Measurements from ENCODE around the gene LNX1. TPM values are rescaled to one million over a fixed set of nuclear protein-coding genes. Genes with fewer than 3 reads are reported as not detected.

Gene LNX1
- total and polyA plus RNA-seq, 2 donors (not counting 3 experiments of a cell fraction or from before 2014, with no cell fraction given), result 0.72 to 1.3 TPM

DNA sequence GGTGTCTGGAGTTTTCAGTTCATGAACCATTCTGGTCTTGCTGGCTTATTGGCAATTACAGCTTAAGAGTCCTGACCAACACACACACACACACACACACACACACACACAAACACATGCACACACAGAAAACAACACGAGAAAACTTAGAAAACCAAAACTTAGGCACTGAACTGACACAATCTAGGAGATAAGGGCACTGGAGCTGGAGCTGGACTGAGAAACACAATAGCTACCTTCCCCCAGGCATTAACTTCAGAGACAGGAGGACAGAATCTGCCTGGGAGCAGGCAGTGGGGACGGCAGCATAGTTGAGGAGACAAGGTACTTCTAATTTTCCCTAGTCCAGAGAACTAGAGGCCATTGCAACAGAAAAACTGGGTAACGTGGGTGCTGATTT lies 62.3 kb downstream of the LNX1 start:
- POLR2A ChIA-PET, result no interaction called here
- H3K4me2 ChIP-seq (ENCODE audit: insufficient read depth, low read length), result no peak overlapping the region
- FAIRE-seq (no peak), DNase-seq (ENCODE audit: low read depth, low spot score) (no peak)
- CTCF ChIA-PET, result interaction anchor here (0.6 to 2.0 kb wide), 3 partner anchors 23 to 705 kb away, joined by 3 to 5 read pairs (median 3); no protein-coding TSS in a partner anchor
- intact Hi-C loops (cut with micrococcal nuclease) (no loop called here), dilution Hi-C loops (cut with MboI; ENCODE audit: extremely low pct_ligation_motif_present, low sequenced_read_pairs) (no loop called here)
- no peaks in the 10 kb centered on the region for H4K20me1 ChIP-seq (replicated peaks; ENCODE audit: control insufficient read depth, extremely low read depth, insufficient read depth, low read length)
- no peak overlapping the region for H3K9ac ChIP-seq (replicated peaks; ENCODE audit: extremely low read depth, insufficient read depth, low read length)
- H3K36me3 ChIP-seq (ENCODE audit: control insufficient read depth in 2 of 2, extremely low read depth in 1 of 2, insufficient read depth in 2 of 2, low read length in 2 of 2), result no peaks in the 10 kb centered on the region
- H3K9me3 ChIP-seq (replicated peaks; ENCODE audit: control insufficient read depth, insufficient read depth, low read length), result no peaks in the 10 kb centered on the region
- H3K4me1 ChIP-seq (ENCODE audit: control insufficient read depth, extremely low read depth, insufficient read depth, low read length), result no peaks in the 10 kb centered on the region
- no peak for TF ChIP-seq EZH2 (IDR thresholded peaks at IDR 0.05; ENCODE audit: borderline replicate concordance, low read depth, low read length, severe bottlenecking)
- no peak for TF ChIP-seq JUN (IDR thresholded peaks at IDR 0.05; ENCODE audit: borderline replicate concordance, insufficient read depth, insufficient read length, low read depth)
- TF ChIP-seq, protein P1, sequence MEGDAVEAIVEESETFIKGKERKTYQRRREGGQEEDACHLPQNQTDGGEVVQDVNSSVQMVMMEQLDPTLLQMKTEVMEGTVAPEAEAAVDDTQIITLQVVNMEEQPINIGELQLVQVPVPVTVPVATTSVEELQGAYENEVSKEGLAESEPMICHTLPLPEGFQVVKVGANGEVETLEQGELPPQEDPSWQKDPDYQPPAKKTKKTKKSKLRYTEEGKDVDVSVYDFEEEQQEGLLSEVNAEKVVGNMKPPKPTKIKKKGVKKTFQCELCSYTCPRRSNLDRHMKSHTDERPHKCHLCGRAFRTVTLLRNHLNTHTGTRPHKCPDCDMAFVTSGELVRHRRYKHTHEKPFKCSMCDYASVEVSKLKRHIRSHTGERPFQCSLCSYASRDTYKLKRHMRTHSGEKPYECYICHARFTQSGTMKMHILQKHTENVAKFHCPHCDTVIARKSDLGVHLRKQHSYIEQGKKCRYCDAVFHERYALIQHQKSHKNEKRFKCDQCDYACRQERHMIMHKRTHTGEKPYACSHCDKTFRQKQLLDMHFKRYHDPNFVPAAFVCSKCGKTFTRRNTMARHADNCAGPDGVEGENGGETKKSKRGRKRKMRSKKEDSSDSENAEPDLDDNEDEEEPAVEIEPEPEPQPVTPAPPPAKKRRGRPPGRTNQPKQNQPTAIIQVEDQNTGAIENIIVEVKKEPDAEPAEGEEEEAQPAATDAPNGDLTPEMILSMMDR (IDR thresholded peaks at IDR 0.05; ENCODE audit: extremely low read depth in 1 of 2, insufficient read depth in 1 of 2, low read depth in 1 of 2, low read length in 2 of 2), result no peak
- TF ChIP-seq, protein P2, sequence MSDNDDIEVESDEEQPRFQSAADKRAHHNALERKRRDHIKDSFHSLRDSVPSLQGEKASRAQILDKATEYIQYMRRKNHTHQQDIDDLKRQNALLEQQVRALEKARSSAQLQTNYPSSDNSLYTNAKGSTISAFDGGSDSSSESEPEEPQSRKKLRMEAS (IDR thresholded peaks at IDR 0.05; ENCODE audit: insufficient read depth, insufficient read length), result no peak
- no peak for TF ChIP-seq GATA2 (IDR thresholded peaks at IDR 0.05; ENCODE audit: insufficient read depth, insufficient read length, low read depth, low read length)
- no peak for TF ChIP-seq POLR2AphosphoS5 (IDR thresholded peaks at IDR 0.05; ENCODE audit: insufficient read depth, low read depth, low read length)
- no peak for TF ChIP-seq POLR2A (IDR thresholded peaks at IDR 0.05; ENCODE audit: low read depth, low read length)
- TF ChIP-seq MYC (IDR thresholded peaks at IDR 0.05; ENCODE audit: low read depth, low read length), result no peak
- no peak for TF ChIP-seq FOS (IDR thresholded peaks at IDR 0.05; ENCODE audit: borderline replicate concordance, insufficient read depth, low read length)
- no peak overlapping the region for H3K4me3 ChIP-seq (replicated peaks in 1 of 3; ENCODE audit: insufficient read depth in 1 of 3, low read depth in 1 of 3, low read length in 3 of 3)
- BruUV-seq (replicated peaks), result no TSS peak
- peaks cover 0 to 2% of the 10 kb centered on the region in 2 experiments for H3K27me3 ChIP-seq (ENCODE audit: control insufficient read depth in 2 of 2, insufficient read depth in 2 of 2, low read length in 2 of 2)
- no peaks in the 10 kb centered on the region for H3K79me2 ChIP-seq (ENCODE audit: control insufficient read depth, insufficient read depth, low read length)
- no peak overlapping the region for H3K27ac ChIP-seq (ENCODE audit: insufficient read depth, low read depth, low read length)
- no peak overlapping the region for H2AFZ ChIP-seq (ENCODE audit: low read depth, low read length)
- no peaks in the 10 kb centered on the region for H3K9me1 ChIP-seq (replicated peaks; ENCODE audit: control insufficient read depth, extremely low read depth, insufficient read depth, low read length)

All from endothelial cell of umbilical vein (primary cell).